ENCODE data around the gene AR. TPM values are rescaled to one million over a fixed set of nuclear protein-coding genes. Genes with fewer than 3 reads are reported as not detected.

AR gene
- total and polyA plus RNA-seq, 10 of the 15 experiments (the other 5 are each of a cell fraction or from before 2014, with no cell fraction given) = 0.07 to 0.09 (median 0.08) TPM; not detected in 7

DNA sequence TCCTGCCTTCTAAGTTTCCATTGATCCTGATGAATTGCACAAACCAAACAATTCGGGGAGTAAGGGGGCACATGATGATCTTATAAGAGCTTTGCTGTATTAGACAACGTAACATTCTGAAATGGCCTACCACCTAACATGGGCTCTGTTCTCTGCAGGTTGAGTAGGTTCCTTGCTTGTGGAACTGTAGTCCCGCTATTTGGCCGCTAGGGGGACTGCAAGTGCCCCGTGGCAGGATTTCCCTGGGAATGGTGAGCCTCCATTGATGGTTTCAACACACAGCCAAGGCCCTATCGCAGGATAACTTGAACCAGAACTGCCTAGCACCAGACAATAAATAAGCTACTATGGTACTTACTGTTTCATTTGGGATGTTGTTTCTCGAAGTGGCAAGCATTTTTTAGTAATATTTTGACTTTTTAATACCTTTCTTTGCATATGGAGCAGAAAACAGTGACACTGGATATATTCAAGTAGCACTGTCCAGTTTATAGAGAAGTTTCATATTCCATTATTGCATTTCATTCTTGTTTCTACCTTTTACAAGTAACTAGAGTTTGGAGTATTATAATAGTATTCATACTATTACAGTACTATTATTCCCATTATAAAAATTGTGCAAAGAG is 11.9 kb downstream of the AR start:
- ChIA-PET RAD21 (ENCODE audit: unreplicated experiment) (no interaction called here), CTCF (interaction anchor here (1.4 kb wide), 1 partner anchor 590 kb away, joined by 4 read pairs; no protein-coding TSS in a partner anchor), SMC1A (ENCODE audit: uncharacterized antibody, unreplicated experiment) (interaction anchor here (1.0 to 1.6 kb wide), 2 partner anchors 20 to 590 kb away, joined by 3 read pairs; no protein-coding TSS in a partner anchor), POLR2A (no interaction called here)
- no peaks in the 10 kb centered on the region for H3K79me2 ChIP-seq (ENCODE audit: control insufficient read depth, insufficient read depth, low read length)
- no peaks in the 10 kb centered on the region for H3K4me1 ChIP-seq (ENCODE audit: control insufficient read depth, insufficient read depth, low read length)
- H2AFZ ChIP-seq (ENCODE audit: control insufficient read depth, low read depth, low read length) = no peak overlapping the region
- no peak overlapping the region for H3K27ac ChIP-seq (ENCODE audit: control insufficient read depth, insufficient read depth)
- no peak overlapping the region for H3K9ac ChIP-seq (ENCODE audit: control insufficient read depth, insufficient read depth, low read length)
- no TSS peak for BruUV-seq (replicated peaks)
- FAIRE-seq (no peak), ATAC-seq (peak; percentile 69), DNase-seq (ENCODE audit: low read depth, low spot score) (no peak)
- no peak overlapping the region for H3K4me2 ChIP-seq (ENCODE audit: control insufficient read depth, insufficient read depth)
- intact Hi-C loops (cut with micrococcal nuclease; ENCODE audit: unreplicated experiment) (no loop called here), in situ Hi-C loops (cut with MboI) (no loop called here)
- no peaks in the 10 kb centered on the region for H3K36me3 ChIP-seq (ENCODE audit: control insufficient read depth in 2 of 2, insufficient read depth in 2 of 2, low read length in 1 of 2)
- no peaks in the 10 kb centered on the region for H3K27me3 ChIP-seq (replicated peaks in 1 of 2; ENCODE audit: control insufficient read depth in 2 of 2, insufficient read depth in 2 of 2, low read length in 1 of 2)
- 0% methylated on average over 7 of the region's 7 CpGs for WGBS (ENCODE audit: insufficient coverage, insufficient replicate concordance, low lambda C conversion rate, missing lambda C conversion rate)
- no peaks in the 10 kb centered on the region for H3K9me3 ChIP-seq (replicated peaks; ENCODE audit: control insufficient read depth, insufficient read depth, low read length)
- H4K20me1 ChIP-seq (ENCODE audit: control insufficient read depth, insufficient read depth) = no peaks in the 10 kb centered on the region
- no peak overlapping the region for H3K4me3 ChIP-seq
- TF ChIP-seq ZNF384 (IDR thresholded peaks at IDR 0.05; ENCODE audit: borderline replicate concordance, low read depth, low read length) = no peak
- TF ChIP-seq, protein P1, sequence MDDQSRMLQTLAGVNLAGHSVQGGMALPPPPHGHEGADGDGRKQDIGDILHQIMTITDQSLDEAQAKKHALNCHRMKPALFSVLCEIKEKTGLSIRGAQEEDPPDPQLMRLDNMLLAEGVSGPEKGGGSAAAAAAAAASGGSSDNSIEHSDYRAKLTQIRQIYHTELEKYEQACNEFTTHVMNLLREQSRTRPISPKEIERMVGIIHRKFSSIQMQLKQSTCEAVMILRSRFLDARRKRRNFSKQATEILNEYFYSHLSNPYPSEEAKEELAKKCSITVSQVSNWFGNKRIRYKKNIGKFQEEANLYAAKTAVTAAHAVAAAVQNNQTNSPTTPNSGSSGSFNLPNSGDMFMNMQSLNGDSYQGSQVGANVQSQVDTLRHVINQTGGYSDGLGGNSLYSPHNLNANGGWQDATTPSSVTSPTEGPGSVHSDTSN (IDR thresholded peaks at IDR 0.05; ENCODE audit: insufficient replicate concordance, low read depth, low read length) = no peak
- no peak for TF ChIP-seq PAX8 (IDR thresholded peaks at IDR 0.05)
- no peak for TF ChIP-seq MYC (IDR thresholded peaks at IDR 0.05; ENCODE audit: insufficient read depth, insufficient read length, insufficient replicate concordance, low read length, severe bottlenecking)
- TF ChIP-seq NBN (IDR thresholded peaks at IDR 0.05) = no peak
- TF ChIP-seq NR2C2 (IDR thresholded peaks at IDR 0.05; ENCODE audit: borderline replicate concordance, control insufficient read depth, insufficient read length, low read depth) = no peak
- TF ChIP-seq BACH1 (IDR thresholded peaks at IDR 0.05; ENCODE audit: borderline replicate concordance) = no peak
- TF ChIP-seq, protein P2, sequence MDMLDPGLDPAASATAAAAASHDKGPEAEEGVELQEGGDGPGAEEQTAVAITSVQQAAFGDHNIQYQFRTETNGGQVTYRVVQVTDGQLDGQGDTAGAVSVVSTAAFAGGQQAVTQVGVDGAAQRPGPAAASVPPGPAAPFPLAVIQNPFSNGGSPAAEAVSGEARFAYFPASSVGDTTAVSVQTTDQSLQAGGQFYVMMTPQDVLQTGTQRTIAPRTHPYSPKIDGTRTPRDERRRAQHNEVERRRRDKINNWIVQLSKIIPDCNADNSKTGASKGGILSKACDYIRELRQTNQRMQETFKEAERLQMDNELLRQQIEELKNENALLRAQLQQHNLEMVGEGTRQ (IDR thresholded peaks at IDR 0.05; ENCODE audit: borderline replicate concordance, low read depth, low read length) = no peak
- TF ChIP-seq RAD21 (IDR thresholded peaks at IDR 0.05; ENCODE audit: insufficient read depth, low read depth, low read length) = peak; percentile 42
- TF ChIP-seq BRCA1 (IDR thresholded peaks at IDR 0.05; ENCODE audit: low read depth, low read length) = no peak
- no peak for TF ChIP-seq SMAD1 (IDR thresholded peaks at IDR 0.05; ENCODE audit: low read depth, partially characterized antibody)
- TF ChIP-seq MEF2A (IDR thresholded peaks at IDR 0.05; ENCODE audit: insufficient read depth, low read depth, low read length) = no peak
- TF ChIP-seq SMC3 (IDR thresholded peaks at IDR 0.05; ENCODE audit: borderline replicate concordance, low read length) = peak; percentile 6; the same call in 1 of the 2 replicates
- TF ChIP-seq BCL11A (IDR thresholded peaks at IDR 0.05; ENCODE audit: low read depth, low read length) = no peak
- no peak for TF ChIP-seq CHD4 (IDR thresholded peaks at IDR 0.05)
- TF ChIP-seq TARDBP (IDR thresholded peaks at IDR 0.05; ENCODE audit: borderline replicate concordance) = no peak
- no peak for TF ChIP-seq NR2F1 (conservative IDR thresholded peaks at IDR 0.05)
- TF ChIP-seq RCOR1 (conservative IDR thresholded peaks at IDR 0.05; ENCODE audit: low read depth, low read length) = no peak
- TF ChIP-seq ZNF274 (IDR thresholded peaks at IDR 0.05; ENCODE audit: insufficient read depth, insufficient read length) = no peak
- TF ChIP-seq, protein P3, sequence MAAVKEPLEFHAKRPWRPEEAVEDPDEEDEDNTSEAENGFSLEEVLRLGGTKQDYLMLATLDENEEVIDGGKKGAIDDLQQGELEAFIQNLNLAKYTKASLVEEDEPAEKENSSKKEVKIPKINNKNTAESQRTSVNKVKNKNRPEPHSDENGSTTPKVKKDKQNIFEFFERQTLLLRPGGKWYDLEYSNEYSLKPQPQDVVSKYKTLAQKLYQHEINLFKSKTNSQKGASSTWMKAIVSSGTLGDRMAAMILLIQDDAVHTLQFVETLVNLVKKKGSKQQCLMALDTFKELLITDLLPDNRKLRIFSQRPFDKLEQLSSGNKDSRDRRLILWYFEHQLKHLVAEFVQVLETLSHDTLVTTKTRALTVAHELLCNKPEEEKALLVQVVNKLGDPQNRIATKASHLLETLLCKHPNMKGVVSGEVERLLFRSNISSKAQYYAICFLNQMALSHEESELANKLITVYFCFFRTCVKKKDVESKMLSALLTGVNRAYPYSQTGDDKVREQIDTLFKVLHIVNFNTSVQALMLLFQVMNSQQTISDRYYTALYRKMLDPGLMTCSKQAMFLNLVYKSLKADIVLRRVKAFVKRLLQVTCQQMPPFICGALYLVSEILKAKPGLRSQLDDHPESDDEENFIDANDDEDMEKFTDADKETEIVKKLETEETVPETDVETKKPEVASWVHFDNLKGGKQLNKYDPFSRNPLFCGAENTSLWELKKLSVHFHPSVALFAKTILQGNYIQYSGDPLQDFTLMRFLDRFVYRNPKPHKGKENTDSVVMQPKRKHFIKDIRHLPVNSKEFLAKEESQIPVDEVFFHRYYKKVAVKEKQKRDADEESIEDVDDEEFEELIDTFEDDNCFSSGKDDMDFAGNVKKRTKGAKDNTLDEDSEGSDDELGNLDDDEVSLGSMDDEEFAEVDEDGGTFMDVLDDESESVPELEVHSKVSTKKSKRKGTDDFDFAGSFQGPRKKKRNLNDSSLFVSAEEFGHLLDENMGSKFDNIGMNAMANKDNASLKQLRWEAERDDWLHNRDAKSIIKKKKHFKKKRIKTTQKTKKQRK (IDR thresholded peaks at IDR 0.05; ENCODE audit: low read depth, low read length) = no peak
- TF ChIP-seq TCF12 (IDR thresholded peaks at IDR 0.05; ENCODE audit: low read depth, low read length) = no peak

Data from GM12878 (cell line).